ENCODE results near the gene CYB5A.

DNA sequence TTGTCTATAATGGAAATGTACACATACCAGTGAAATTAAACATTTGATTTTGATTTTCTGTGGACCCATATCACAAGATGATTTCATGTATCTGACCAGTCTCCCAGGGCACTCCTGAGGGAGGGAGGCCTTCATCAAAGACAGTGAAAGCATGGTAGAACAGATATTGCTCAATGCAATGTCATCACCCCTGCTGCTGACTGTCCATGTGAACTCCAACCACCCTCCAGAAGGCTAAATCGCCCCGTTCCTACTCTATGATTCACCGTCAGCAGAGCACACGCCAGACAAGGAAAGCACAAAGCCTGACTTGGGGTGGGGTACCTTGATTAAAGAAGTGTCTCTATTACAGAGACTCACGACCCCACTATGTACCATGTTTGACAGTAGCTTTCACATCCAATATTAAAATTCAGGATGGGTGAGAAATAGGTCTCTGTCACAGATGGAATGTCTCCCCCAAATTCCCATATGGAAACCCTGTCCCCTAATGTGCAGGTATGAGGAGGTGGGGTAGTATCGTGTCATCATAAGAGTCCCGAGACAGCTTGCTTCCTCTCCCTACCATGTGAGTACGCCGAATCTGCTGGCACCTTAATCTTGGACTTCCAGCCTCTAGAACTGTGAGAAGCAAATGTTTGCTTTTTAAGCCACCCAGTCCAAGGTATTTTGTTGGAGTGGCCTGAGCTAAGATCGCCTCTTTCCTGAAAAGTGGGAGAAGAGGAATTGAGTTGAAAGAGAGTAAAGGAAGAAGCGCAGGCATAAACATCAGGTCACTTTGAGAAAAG lies 42.4 kb downstream of the CYB5A start:
- TF ChIP-seq CEBPB (IDR thresholded peaks at IDR 0.05; ENCODE audit: low read depth, low read length) (no peak), POLR2AphosphoS5 (IDR thresholded peaks at IDR 0.05; ENCODE audit: low read depth, low read length) (no peak), POLR2A (IDR thresholded peaks at IDR 0.05; ENCODE audit: control extremely low read depth in 1 of 2, low read depth in 2 of 2, low read length in 2 of 2) (no peak), EZH2 (IDR thresholded peaks at IDR 0.05; ENCODE audit: low read depth, low read length, severe bottlenecking) (no peak)

Data from H1 (cell line).